Astrocyte (in vitro differentiated cells and primary cell): ENCODE results near the gene NME3. TPM values are rescaled to one million over a fixed set of nuclear protein-coding genes. Genes with fewer than 3 reads are reported as not detected.

Experiments
- DNase-seq: peaks from one replicate; pipeline ENCODE4 v3.0.0-alpha.2; 2010; ENCODE audit warnings: low read depth
- FAIRE-seq: peaks from 2 replicates; lab custom pipeline; 2011; peaks lifted over from hg19 to GRCh38; lab: Jason Lieb, UNC
- H2AFZ ChIP-seq: 2 replicates; pipeline ENCODE4 v1.6.0; 2012; ENCODE audit warnings: low read depth, low read length, inconsistent platforms
- H3K27ac ChIP-seq: 2 replicates; pipeline ENCODE4 v1.5.1; 2011; ENCODE audit warnings: low read depth, low read length, inconsistent platforms
- H3K27me3 ChIP-seq: 2 replicates; pipeline ENCODE4 v1.6.0; 2011; ENCODE audit warnings: low read length, inconsistent platforms; ENCODE audit not compliant: insufficient read depth
- H3K36me3 ChIP-seq: 2 replicates; pipeline ENCODE4 v1.5.1; 2011; ENCODE audit warnings: low read length, inconsistent platforms; ENCODE audit not compliant: insufficient read depth
- H3K4me1 ChIP-seq: 2 replicates; pipeline ENCODE4 v1.5.1; 2011; ENCODE audit warnings: low read length, inconsistent platforms; ENCODE audit not compliant: insufficient read depth
- H3K4me2 ChIP-seq: 2 replicates; pipeline ENCODE4 v1.6.0; 2012; ENCODE audit warnings: low read length, inconsistent platforms
- H3K4me3 ChIP-seq: 2 replicates; pipeline ENCODE4 v1.5.1; 2011; ENCODE audit warnings: low read depth, mild to moderate bottlenecking, low read length, inconsistent platforms; ENCODE audit not compliant: insufficient read depth
- H3K79me2 ChIP-seq: 2 replicates; pipeline ENCODE4 v1.6.0; 2012; ENCODE audit warnings: mild to moderate bottlenecking, low read length, inconsistent platforms; ENCODE audit not compliant: insufficient read depth
- H3K9ac ChIP-seq: 2 replicates; pipeline ENCODE4 v1.6.0; 2012; ENCODE audit warnings: mild to moderate bottlenecking, low read length, inconsistent platforms
- H3K9me3 ChIP-seq: 2 replicates; pipeline ENCODE4 v1.5.1; 2012; ENCODE audit warnings: low read depth, mild to moderate bottlenecking, low read length, inconsistent platforms; ENCODE audit not compliant: insufficient read depth
- H4K20me1 ChIP-seq: 2 replicates; pipeline ENCODE4 v1.6.0; 2012; ENCODE audit warnings: low read length, inconsistent platforms; ENCODE audit not compliant: insufficient read depth
- H3K27ac Mint-ChIP-seq: one replicate; pipeline ENCODE4 v1.8.0; 2021; ENCODE audit warnings: mild to moderate bottlenecking, mixed read lengths; ENCODE audit not compliant: unreplicated experiment
- H3K27me3 Mint-ChIP-seq: one replicate; pipeline ENCODE4 v1.8.0; 2021; ENCODE audit warnings: low read depth, mixed read lengths; ENCODE audit not compliant: unreplicated experiment
- H3K36me3 Mint-ChIP-seq: one replicate; pipeline ENCODE4 v1.8.0; 2021; ENCODE audit warnings: low read depth, mixed read lengths; ENCODE audit not compliant: unreplicated experiment
- H3K4me1 Mint-ChIP-seq: one replicate; pipeline ENCODE4 v1.8.0; 2021; ENCODE audit warnings: low read depth, mixed read lengths; ENCODE audit not compliant: unreplicated experiment
- H3K4me3 Mint-ChIP-seq: one replicate; pipeline ENCODE4 v1.8.0; 2021; ENCODE audit warnings: mild to moderate bottlenecking, moderate library complexity, mixed read lengths; ENCODE audit not compliant: unreplicated experiment
- H3K9me3 Mint-ChIP-seq: one replicate; pipeline ENCODE4 v1.8.0; 2021; ENCODE audit warnings: mild to moderate bottlenecking, mixed read lengths; ENCODE audit not compliant: unreplicated experiment
- CTCF ChIP-seq: IDR thresholded peaks from 2 replicates; pipeline ENCODE4 v1.5.1; 2011; ENCODE audit warnings: low read depth, mild to moderate bottlenecking, inconsistent platforms, low read length, moderate library complexity; ENCODE audit not compliant: insufficient read depth
- EZH2 ChIP-seq: IDR thresholded peaks from 2 replicates; pipeline ENCODE4 v1.6.1; 2012; ENCODE audit warnings: mild to moderate bottlenecking, low read length, inconsistent platforms; ENCODE audit not compliant: insufficient read depth
- microRNA-seq: library from miRNA; unstranded; fragments of <30 nt; microRNA quantifications from one replicate; pipeline ENCODE4 v1.2.0, GENCODE V29; 2020
- total RNA-seq: library from RNA; stranded (reverse); gene quantifications from 2 replicates; pipeline ENCODE4 v1.2.1, GENCODE V29; 2021

The NME3 gene
- total RNA-seq, 1 donor from 2014 or later, result 36.3 TPM

- no peak for DNase-seq
- TF ChIP-seq EZH2 (no peak), CTCF (peak; percentile 82)
- Mint-ChIP-seq H3K36me3 (peaks cover 6% of the 10 kb centered on the region), H3K4me3 (no peak overlapping the region), H3K27ac (no peak overlapping the region), H3K4me1 (peaks cover 12% of the 10 kb centered on the region), H3K9me3 (peaks cover 3% of the 10 kb centered on the region), H3K27me3 (no peaks in the 10 kb centered on the region)
- Histone ChIP-seq H3K9me3 (no peaks in the 10 kb centered on the region), H3K4me3 (no peak overlapping the region), H3K4me1 (peaks cover 7% of the 10 kb centered on the region), H3K36me3 (peaks cover 2% of the 10 kb centered on the region), H4K20me1 (peaks cover 72% of the 10 kb centered on the region), H3K27me3 (no peaks in the 10 kb centered on the region), H3K79me2 (peaks cover 69% of the 10 kb centered on the region), H3K27ac (no peak overlapping the region), H3K4me2 (no peak overlapping the region), H2AFZ (no peak overlapping the region), H3K9ac (peak overlapping the region; percentile 3)
- no peak for FAIRE-seq
These were observed 47.7 kb downstream of the NME3 start for GRCh38 chr16:1723450-1724147.

GRCh38 chr16:1721372-1721771 lies 50.0 kb downstream of the NME3 start:
- FAIRE-seq, result no peak
- Mint-ChIP-seq H3K27me3 (no peaks in the 10 kb centered on the region), H3K4me1 (peaks cover 12% of the 10 kb centered on the region), H3K9me3 (peaks cover 3% of the 10 kb centered on the region), H3K36me3 (peaks cover 2% of the 10 kb centered on the region), H3K4me3 (no peak overlapping the region), H3K27ac (no peak overlapping the region)
- Histone ChIP-seq H4K20me1 (peaks cover 65% of the 10 kb centered on the region), H2AFZ (no peak overlapping the region), H3K9ac (no peak overlapping the region), H3K36me3 (no peaks in the 10 kb centered on the region), H3K27ac (peak overlapping the region; percentile 85), H3K4me1 (peaks cover 7% of the 10 kb centered on the region), H3K9me3 (no peaks in the 10 kb centered on the region), H3K4me3 (no peak overlapping the region), H3K79me2 (peaks cover 75% of the 10 kb centered on the region), H3K27me3 (no peaks in the 10 kb centered on the region), H3K4me2 (peak overlapping the region; percentile 67)
- DNase-seq, result no peak
- TF ChIP-seq EZH2 (no peak), CTCF (no peak)

Small RNA genes lying within 50 kb of the gene (microRNA-seq; reads per million reads assigned to microRNA genes)
- gene MIR3177, result 17.0 reads per million, percentile 44 among the genes with 10 or more reads in this experiment

Other genes starting within 250 kb of the NME3 start
- gene TMEM204, start 237.9 kb downstream of the NME3 start, total RNA-seq, result not detected in 2 replicates
- gene IFT140, start 159.5 kb downstream of the NME3 start, total RNA-seq, result 15.7 and 16.3 TPM in 2 replicates
- gene CRAMP1, start 159.2 kb downstream of the NME3 start, total RNA-seq, result 15.7 and 18.0 TPM in 2 replicates
- gene JPT2, start 93.3 kb downstream of the NME3 start, total RNA-seq, result 122 and 143 TPM in 2 replicates
- gene MAPK8IP3, start 65.3 kb downstream of the NME3 start, total RNA-seq, result 85.5 and 92.4 TPM in 2 replicates
- 21.4 and 23.3 TPM in 2 replicates for gene EME2, start 1.3 kb upstream of the NME3 start, total RNA-seq
- 74.0 and 80.2 TPM in 2 replicates for gene MRPS34, start 1.6 kb upstream of the NME3 start, total RNA-seq
- gene SPSB3, start 11.0 kb upstream of the NME3 start, total RNA-seq, result 21.8 and 23.3 TPM in 2 replicates
- gene NUBP2, start 11.4 kb upstream of the NME3 start, total RNA-seq, result 41.4 and 45.2 TPM in 2 replicates
- gene IGFALS, start 22.2 kb upstream of the NME3 start, total RNA-seq, result not detected in 2 replicates
- gene HAGH, start 55.3 kb upstream of the NME3 start, total RNA-seq, result 35.9 and 36.9 TPM in 2 replicates
- 24.0 and 25.8 TPM in 2 replicates for gene FAHD1, start 55.7 kb upstream of the NME3 start, total RNA-seq
- 0.16 TPM in 1 of 2 replicates, not detected in the other for gene MEIOB, start 100.6 kb upstream of the NME3 start, total RNA-seq
- not detected in 2 replicates for gene HS3ST6, start 146.9 kb upstream of the NME3 start, total RNA-seq
- gene MSRB1, start 171.7 kb upstream of the NME3 start, total RNA-seq, result 23.7 and 25.8 TPM in 2 replicates
- gene RPL3L, start 183.1 kb upstream of the NME3 start, total RNA-seq, result not detected in 2 replicates
- gene NDUFB10, start 188.0 kb upstream of the NME3 start, total RNA-seq, result 149 and 153 TPM in 2 replicates
- 2,350 and 2,534 TPM in 2 replicates for gene RPS2, start 193.3 kb upstream of the NME3 start, total RNA-seq
- gene RNF151, start 195.3 kb upstream of the NME3 start, total RNA-seq, result not detected in 2 replicates
- gene TBL3, start 200.5 kb upstream of the NME3 start, total RNA-seq, result 24.4 and 28.5 TPM in 2 replicates
- 0.89 TPM in 1 of 2 replicates, not detected in the other for gene NOXO1, start 209.9 kb upstream of the NME3 start, total RNA-seq
- 30.4 and 32.1 TPM in 2 replicates for gene GFER, start 212.7 kb upstream of the NME3 start, total RNA-seq
- gene SYNGR3, start 218.4 kb upstream of the NME3 start, total RNA-seq, result 4.8 and 6.0 TPM in 2 replicates
- 46.0 and 50.0 TPM in 2 replicates for gene ZNF598, start 238.3 kb upstream of the NME3 start, total RNA-seq
- 2.1 and 2.9 TPM in 2 replicates for gene NPW, start 248.2 kb upstream of the NME3 start, total RNA-seq